NK-92 (cell line): ENCODE measurements around the gene STRA8.

Source experiments
- DNase-seq: peaks from one replicate; lab custom pipeline; 2025; ENCODE audit not compliant: unreplicated experiment; lab: John Stamatoyannopoulos, UW

STRA8 gene

GRCh38 chr7:135300913-135301765 lies 67.5 kb downstream of the STRA8 start:
- DNase-seq: no peak
